Measurements from ENCODE around the gene PXYLP1.

DNA sequence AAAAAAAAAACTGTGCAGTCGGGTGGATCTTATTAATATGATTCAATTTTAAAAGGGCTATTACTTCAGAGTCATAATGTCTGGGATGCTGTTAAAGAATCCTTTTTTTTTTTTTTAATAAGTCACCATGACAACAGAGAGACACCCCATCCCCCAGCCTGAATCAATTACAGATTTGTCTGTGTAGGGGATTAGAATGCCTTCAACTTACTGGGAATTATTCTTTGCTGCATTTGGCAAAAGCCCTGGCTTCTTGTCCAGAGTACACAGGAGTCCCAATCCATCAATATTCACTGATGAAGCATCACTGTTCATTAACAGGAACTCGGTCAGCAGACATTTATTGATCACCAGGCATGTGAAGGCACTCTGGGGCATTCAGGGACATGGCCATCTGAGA lies 12.7 kb upstream of the PXYLP1 start:
- TF ChIP-seq SIX5 (IDR thresholded peaks at IDR 0.05; ENCODE audit: low read depth, low read length) (no peak), EZH2 (IDR thresholded peaks at IDR 0.05; ENCODE audit: low read depth, low read length, severe bottlenecking) (no peak), POLR2A (IDR thresholded peaks at IDR 0.05; ENCODE audit: control extremely low read depth in 1 of 2, low read depth in 2 of 2, low read length in 2 of 2) (no peak), EGR1 (IDR thresholded peaks at IDR 0.05; ENCODE audit: borderline replicate concordance, low read depth, low read length) (no peak), ZNF274 (IDR thresholded peaks at IDR 0.05; ENCODE audit: borderline replicate concordance, extremely low read depth, low read length) (no peak), SRF (IDR thresholded peaks at IDR 0.05; ENCODE audit: low read depth, low read length) (no peak), SP1 (IDR thresholded peaks at IDR 0.05; ENCODE audit: low read depth, low read length) (no peak)
- TF ChIP-seq, protein P1, sequence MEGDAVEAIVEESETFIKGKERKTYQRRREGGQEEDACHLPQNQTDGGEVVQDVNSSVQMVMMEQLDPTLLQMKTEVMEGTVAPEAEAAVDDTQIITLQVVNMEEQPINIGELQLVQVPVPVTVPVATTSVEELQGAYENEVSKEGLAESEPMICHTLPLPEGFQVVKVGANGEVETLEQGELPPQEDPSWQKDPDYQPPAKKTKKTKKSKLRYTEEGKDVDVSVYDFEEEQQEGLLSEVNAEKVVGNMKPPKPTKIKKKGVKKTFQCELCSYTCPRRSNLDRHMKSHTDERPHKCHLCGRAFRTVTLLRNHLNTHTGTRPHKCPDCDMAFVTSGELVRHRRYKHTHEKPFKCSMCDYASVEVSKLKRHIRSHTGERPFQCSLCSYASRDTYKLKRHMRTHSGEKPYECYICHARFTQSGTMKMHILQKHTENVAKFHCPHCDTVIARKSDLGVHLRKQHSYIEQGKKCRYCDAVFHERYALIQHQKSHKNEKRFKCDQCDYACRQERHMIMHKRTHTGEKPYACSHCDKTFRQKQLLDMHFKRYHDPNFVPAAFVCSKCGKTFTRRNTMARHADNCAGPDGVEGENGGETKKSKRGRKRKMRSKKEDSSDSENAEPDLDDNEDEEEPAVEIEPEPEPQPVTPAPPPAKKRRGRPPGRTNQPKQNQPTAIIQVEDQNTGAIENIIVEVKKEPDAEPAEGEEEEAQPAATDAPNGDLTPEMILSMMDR (IDR thresholded peaks at IDR 0.05; ENCODE audit: control extremely low read depth in 1 of 3, insufficient read depth in 1 of 3, low read depth in 1 of 3, low read length in 3 of 3): no peak
- TF ChIP-seq, protein P2, sequence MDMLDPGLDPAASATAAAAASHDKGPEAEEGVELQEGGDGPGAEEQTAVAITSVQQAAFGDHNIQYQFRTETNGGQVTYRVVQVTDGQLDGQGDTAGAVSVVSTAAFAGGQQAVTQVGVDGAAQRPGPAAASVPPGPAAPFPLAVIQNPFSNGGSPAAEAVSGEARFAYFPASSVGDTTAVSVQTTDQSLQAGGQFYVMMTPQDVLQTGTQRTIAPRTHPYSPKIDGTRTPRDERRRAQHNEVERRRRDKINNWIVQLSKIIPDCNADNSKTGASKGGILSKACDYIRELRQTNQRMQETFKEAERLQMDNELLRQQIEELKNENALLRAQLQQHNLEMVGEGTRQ (IDR thresholded peaks at IDR 0.05; ENCODE audit: low read length): no peak
